D341Med (cell line): ENCODE measurements around the gene COL26A1.
"Not testable (repeated sequence)": the region's sequence is repeated elsewhere in the genome, so short reads cannot be mapped to it uniquely, and the experiment has no call there.

Source experiments
- DNase-seq: peaks from one replicate; pipeline ENCODE4 v3.0.0; 2012; ENCODE audit warnings: low spot score

The COL26A1 gene

DNA sequence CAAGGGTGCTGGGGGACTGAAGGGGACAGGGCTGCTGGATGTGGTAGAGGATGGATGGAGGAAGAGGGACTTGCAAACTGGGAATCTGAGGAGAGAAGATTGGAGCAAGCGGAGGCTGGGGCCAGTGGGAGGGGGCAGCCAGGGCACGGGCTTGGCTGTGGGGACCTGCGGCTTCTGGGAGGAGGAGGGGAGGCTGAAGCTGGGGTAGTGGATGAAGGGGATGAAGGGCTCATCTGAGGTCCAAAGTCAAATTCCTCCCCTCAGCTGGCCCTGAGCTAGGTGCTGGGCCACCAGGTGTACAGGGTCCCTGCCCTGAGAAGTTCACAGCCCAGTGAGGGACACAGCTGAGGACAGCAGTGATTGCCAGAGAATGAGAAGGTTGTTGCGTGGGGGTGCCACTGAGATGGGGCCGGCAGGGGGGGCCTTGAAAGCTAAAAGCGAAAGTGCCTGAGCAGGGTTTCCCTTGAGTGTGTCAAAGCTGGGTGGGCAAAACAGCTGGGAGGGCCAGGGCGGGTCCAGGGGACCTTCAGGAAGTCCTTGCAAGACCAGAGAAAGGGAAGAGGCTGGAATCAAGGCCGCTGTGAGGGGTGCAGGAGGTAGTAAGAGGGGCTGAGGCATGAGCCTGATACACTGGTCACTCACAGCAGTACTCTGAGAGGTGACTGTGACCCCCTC, 191.2 kb downstream of the COL26A1 start:
- DNase-seq: peak; percentile 14

DNA sequence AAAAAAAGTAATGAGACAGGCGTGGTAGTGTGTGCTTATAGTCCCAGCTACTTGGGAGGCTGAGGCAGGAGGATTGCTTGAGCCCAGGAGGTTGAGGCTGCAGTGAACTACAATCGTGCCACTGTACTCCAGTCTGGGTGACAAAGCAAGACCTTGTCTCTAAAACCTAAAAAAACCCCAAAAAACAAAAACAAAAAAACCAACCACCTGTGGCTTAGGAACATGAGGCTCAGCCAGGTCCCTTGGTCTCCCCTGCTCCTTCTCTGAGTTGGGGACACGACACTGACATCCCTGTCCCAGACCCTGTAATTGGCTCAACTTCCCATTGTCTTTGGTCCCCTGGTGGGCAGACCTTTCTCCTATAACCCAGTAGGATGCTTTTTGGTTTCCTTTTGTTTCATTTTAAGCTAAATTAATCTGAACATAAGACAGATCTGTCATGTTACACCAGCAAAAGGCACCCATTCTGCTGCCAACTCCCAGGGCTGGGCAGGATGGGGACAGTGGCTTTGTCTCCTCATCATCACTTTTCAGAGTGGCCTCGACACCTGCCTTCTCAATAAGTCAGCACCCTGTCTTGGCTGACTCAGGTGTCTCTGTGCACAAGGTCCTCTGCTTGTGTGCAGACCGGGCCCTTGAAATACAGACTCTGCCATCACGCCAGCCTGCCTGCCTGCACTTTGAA, 192.1 kb downstream of the COL26A1 start:
- peak; percentile 18 for DNase-seq

DNA sequence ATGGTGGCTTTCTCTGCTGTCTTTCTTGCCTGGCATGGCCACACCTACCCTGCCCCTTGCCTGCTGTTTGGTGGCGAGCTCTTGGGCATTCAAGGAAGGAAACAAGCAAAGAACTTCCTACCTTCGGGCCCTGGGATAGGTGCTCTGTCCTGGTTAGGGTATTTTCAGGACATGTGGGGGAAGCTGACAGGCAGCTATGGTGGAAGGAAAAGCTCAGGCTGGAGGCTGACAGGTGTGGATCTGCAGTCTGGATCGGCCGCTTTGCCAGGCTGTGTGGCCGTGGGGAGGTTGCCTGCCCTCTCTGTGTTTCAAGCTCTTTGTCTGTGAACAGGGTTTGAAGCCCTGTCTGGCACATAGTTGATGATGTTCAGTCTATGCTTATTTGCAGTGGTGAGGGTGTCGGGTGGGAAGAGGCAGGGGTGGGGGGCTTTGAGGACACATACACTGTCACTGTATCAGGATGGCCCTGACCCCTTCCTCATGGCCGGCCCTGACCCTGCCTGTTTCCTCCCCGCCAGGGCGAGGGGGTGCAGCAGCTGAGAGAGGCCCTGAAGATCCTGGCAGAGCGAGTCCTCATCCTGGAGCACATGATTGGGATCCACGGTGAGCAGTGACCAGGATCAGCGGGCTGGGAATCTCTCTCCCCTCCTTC, 192.7 kb downstream of the COL26A1 start:
- DNase-seq: peak; percentile 25

DNA sequence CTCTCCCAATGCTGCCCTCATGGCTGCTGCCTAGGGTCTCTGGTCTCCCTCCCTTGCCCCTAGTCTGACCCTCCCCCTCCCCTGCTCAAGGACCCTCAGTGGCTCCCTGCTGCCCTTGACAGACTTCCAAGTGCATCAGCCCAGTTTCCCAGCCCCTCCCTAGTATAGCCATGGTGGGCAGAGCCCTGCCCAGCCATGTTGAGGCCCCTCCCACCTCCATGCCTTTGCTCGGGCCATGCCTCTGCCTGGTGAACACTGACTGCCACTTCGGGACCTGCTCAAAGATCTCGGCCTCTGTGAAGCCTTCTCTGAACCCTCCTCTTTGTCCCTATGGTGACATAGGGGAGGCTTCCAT, 193.2 kb downstream of the COL26A1 start:
- DNase-seq: peak; percentile 9

DNA sequence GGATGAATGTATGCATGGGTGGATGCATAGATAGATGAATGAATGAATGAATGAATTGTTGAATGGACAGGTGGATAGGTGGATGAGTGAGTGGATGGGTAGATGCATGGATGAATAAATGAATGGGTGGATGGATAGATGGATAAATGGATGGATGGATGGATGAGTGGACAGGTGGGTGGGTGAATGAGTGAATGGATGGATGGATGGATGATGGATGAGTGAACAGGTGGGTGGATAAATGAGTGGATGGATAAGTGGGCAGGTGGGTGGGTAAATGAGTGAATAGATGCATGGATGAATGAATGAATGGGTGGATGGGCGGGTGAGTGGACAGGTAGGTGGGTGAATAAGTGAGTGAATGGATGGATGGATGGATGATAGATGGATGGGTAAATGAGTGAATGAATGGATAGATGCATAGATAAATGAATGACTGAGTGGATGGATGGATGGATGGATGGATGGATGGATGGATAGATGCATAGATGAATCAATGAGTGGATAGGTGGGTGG, 193.8 kb downstream of the COL26A1 start:
- no peak for DNase-seq

DNA sequence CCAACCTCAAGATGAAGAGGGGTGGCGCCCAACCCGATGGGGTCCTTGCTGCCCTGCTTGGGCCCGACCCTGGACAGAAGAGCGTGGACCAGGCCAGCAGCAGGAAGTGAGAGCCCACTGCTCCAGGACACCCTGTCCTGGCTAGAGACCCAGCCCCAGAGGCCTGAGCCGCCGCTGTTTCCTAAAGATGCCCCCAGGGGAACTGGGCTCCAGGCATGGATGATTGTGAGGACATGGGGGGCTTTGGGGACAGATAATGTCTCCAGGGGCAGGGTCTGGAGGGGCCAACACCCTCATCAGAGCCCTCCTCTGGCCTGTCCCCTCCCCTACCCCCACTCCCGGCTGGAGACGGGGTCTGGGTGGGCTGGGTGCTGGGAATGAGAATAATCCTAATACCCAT, 194.7 kb downstream of the COL26A1 start:
- DNase-seq: peak; percentile 19

DNA sequence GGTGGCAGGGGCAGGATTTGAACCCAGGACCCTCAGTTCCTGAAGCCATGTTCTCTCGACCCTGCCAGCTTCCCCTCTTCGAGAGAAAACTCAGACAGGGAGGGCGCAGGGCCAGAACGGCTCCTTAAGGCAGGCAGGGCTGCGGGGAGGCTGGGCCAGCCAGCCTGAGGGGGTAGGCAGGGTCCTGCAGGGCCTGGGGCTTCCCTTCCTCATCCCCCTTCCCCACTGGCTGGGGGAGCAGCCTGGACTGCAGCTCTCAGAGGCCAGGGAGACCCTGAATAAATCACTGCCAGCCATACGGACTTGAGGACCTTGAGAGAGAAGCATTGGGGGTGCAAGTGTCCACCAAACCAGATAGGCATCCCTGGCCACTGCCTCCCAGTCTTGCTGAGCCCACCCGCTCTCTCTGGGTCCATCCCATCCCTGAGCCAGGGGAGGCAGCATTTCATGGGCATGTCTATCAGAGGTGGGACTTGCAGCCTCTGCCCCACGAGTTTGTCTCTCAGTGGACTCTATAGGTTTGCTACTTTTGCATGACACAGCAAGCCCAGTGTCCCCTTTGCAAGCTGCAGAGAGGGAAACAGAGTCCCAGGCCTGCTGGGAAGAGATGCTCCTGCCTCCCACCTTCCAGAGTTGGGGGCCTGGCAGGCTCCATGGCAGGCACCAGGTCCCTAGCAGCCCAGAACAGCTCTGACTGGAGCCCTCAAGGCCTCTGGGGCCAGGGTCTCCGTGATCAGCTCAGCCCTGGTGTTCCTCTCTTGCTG, 195.5 kb downstream of the COL26A1 start:
- peak; percentile 21 for DNase-seq

DNA sequence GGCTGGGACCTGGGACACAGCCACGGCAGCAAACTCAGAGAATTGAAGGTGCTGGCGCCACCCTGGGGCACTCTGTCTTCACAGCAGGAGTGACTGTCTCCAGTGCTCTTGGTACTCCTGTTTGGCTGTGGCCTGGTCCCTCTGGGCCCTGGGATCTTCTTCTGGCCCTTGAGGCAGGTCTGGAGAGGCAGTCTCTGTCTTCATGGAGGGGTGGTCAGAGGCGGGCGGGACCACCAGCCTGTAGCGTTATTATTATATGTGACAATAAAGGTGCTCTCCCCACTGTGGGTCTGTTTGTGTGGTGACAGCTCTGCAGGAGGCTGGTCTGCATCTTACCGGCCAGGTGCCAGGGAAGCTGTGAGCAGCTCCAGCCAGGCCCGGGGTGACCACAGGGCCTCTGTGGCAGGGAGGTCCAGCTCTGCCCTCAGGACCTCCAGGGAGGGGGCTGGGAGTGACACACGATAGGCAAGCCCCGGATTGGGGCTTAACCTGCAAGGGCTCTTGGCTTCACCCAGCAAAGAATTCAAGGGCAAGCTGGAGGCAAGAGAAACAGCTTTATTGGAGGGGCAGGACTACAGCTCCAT, 196.2 kb downstream of the COL26A1 start:
- DNase-seq: peak; percentile 50

DNA sequence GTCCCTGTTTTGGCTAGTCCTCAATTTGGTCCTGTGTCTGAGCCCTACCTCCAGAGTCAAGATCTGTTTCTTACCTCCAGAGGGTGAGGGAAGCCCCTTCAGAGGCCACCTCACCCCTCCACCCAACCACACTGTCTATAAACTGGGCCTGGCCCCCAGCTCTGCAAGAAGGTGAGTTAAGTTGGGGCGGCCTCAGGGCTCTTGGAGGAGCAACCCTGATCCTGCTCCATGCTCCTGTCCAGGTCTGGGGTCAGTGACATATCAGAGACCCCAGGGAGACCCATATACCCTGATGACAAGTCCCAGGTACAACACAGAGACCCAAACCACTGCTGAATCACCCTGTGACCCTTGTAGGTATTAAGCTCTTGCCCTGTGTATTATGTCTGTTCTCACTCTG, 196.9 kb downstream of the COL26A1 start:
- DNase-seq: no peak

DNA sequence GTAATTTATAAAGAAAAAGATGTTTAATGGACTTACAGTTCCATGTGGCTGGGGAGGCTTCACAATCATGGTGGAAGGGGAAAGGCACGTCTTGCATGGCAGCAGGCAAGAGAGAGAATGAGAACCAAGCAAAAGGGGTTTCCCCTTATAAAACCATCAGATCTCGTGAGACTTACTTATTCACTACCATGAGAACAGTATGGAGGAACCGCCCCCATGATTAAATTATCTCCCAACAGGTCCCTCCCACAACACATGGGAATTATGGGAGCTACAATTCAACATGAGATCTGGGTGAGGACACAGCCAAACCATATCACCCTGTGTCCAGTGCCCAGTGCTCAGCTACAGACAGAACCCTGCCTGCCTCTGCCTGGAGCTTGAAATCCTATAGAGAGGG, 197.3 kb downstream of the COL26A1 start:
- not testable (repeated sequence) for DNase-seq

DNA sequence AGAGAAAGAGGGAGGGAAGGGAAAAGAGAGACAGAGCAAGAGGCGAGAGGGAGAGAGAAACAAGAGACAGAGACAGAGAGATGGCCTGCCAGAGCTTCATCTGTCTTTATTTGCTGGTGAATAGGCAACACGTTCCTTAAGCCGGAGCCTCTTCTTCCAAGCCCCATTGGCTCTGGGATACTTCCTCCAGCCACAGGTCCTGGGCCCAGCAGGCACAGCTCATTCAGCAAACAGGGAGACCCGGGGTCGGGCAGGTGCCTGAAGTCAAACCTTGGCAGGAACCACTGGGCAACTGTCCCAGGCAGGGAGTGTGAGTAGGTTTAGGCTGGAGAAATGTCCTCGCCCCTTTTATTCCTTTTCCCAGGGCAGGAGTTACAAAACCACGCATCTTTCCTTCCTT, 198.2 kb downstream of the COL26A1 start:
- no peak for DNase-seq

DNA sequence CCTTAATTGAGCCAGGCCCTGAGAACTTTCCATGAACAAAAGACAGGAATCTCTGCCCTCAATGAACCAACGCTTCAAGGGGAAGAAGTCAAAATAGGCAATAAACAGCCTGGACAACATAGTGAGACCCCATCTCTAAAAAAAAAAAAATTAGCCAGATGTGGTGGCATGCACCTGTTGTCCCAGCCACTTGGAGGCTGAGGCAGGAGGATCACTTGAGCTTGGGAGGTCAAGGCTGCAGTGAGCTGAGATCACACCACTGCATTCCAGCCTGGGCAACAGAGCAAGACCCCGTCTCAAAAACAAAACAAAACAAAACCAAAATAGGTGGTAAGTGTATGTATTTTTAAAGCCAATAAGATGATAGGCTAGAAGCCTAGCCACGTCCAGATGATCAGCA, 198.6 kb downstream of the COL26A1 start:
- not testable (repeated sequence) for DNase-seq

DNA sequence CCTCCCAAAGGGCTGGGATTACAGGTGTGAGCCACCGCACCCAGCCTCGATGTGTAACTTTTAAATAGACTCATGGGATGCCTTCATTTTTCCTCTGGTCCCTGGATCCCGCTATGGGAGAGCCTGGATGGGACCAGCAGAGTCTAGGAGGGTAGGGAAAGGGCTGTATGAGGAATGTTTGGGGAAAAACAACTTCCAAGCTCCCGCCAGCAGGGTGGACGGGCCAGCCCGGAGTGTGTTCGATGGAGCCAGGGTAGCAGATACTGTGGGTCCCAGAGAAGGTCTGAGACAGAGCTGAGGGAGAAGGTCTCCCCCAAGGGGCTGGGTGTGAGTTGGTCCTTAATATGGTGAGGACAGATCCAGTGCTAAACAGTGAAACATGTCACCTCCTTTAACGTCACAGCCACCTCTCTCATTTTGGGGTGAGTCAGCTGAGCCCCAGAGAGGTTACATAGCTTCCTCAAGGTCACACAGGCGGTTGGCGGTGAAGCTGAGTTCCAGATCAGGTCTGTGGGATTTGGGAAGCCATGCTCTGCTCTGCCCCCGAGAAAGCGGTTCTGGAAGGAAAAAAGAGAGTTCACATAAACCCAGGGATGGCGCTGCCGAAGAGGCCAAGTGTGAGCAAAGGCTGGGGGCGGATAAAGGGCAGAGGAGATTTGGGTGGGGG, 200.0 kb downstream of the COL26A1 start:
- DNase-seq: peak; percentile 19

DNA sequence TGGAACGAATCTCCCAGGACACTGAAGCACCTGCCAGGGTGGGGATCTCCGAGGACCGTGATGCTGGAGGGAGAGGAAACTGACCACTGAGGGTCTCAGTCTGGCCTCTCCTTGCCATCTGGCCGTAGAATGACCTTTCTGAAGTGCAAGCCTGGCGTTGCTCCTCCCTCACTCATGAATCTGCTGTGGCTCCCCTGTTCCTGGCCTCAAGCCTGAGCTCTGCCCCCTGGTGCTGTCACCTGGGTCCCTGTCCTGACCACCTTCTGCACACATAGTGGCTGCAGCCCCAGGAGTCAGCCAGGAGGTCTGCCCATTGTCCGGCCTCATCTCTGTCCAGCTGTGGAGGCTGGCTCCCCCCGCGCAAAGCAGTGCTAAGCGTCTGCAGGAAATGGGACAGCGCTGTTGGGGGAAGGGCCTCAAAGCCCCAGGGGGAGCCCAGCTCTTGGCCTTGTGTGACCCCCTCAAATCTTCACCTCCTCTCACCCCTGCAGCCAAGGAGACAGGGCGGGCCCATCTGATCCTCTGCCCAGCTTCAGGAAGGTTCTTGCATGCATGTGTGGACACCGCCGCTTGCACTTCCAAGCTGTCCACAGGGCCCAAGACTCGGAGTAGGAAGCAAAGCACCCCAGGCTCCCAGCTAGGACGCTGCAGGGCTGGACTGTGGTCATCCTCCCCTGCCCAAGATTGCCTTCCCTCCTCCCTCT, 200.7 kb downstream of the COL26A1 start:
- peak; percentile 22 for DNase-seq

DNA sequence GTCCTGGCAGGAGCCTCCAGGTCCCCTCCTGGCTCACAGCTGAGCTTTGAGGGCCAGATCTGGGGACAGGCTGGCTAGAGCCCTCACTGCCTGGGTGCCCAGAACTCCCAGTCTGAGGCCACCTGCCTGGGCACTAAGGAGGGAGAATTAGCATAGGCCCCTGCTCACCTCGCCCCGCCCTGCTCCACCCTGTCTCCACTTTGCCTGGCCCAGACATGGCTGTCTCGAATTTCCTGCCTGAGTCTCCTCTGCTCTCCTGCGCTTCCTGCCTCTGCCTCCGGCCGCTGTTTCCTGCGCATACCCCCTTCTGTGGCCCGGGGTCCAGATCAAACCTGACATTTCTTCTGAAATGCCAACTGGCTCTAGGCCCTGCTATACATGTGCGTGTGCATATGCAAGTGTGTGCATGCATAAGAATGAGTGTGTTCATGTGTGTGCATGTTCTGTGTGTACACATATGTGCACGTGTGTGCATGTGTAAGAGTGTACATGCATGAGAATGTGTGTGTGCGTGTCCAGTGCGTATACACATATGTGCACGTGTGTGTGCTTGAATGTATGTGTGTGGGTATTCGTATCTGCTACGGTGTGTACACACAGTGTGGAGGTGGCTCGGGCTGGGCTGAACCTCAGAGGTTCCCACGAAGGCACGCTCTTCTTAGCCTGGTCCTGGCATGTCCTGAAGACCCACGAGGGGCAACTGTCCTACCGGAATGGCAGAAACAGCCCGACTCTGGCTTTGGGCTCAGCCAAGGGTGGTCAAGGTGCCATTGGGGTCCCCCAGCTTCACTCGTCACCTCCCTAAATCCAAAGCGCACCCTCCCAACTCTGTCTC, 201.5 kb downstream of the COL26A1 start:
- DNase-seq: peak; percentile 30

DNA sequence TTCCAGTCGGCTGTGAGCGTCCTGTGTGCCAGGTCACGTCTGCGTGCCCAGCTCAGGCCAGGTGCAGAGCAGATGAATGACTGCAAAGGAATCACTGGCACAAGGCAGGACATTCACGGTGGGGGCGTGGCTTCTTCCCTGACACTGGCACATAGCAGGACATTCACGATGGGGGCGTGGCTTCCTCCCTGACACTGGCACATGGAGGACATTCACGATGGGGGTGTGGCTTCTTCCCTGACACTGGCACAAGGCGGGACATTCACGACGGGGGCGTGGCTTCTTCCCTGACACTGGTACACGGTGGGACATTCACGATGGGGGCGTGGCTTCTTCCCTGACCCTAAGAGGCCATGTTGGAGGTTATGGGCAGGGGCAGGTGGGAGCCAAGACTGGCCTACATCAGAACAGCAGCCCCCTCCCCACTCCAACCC, 202.1 kb downstream of the COL26A1 start:
- peak; percentile 31 for DNase-seq

DNA sequence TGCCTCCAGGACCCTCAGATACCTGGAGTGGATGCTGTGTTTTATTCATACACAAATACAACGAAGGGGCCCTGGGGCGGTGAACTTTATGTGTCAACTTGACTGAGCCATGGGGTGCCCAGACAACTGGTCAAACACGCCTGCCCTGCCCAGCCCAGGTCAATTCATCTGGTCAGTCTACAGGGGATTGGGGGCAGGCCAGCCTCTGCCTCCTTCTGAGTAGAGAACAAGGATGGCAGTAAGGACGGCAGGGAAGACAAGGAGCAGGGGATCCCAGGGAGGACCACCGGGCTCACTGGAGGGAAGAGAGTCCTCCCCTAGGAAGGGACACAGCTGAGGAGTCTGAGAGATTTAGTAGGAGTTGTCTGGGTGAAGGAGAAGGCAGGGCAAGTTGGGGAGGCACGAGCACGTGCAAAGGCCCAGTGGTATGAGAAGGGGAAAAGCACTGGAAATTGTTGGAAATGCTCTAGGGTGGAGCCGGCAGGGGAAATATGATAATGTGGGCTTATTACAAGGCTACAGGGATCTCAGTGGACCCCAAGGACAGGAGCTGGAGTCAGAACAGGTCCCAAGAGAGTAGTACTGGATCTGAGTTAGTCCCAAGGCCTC, 203.0 kb downstream of the COL26A1 start:
- peak; percentile 31 for DNase-seq

DNA sequence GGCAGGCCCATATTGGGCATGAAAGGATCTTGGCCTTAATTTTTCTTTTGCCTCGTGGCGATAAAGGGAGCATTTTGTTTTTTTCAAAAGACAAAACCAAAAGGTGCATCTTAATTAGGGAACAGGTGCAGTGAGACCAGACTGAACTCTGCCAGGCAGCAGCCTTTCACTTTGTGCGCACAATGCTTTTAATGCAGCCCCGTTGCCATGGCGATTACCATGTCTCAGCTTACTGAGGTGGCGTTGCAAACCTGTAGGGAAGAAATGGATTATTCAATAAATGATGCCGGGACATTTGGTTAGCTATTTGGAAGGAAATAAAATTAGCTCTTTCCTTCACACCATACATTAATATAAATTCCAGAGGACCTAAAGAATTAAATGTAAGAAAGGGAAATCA, 204.6 kb downstream of the COL26A1 start:
- no peak for DNase-seq

DNA sequence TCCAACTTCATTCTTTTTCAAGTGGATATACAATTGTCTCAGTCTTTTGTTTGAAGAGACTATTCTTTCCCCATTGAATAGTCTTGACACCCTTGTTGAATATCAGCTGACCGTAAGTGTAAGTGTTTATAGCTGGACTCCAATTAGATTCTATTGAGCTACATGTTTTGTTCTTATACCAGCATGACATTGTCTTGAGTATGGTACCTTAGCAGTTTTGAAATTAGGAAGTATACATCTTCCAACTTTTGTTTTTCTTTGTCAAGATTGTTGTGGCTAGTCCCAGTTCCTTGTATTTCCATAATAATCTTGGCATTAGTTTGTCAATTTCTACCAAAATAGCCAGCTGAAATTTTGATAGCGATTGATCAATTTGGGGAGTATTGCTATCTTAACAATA, 209.5 kb downstream of the COL26A1 start:
- no peak for DNase-seq
